Measurements from ENCODE around the gene BCAS2. TPM values are rescaled to one million over a fixed set of nuclear protein-coding genes. Genes with fewer than 3 reads are reported as not detected.

BCAS2 gene
- total RNA-seq, 3 donors from 2014 or later, result 27.0 to 35.9 (median 31.2) TPM

DNA sequence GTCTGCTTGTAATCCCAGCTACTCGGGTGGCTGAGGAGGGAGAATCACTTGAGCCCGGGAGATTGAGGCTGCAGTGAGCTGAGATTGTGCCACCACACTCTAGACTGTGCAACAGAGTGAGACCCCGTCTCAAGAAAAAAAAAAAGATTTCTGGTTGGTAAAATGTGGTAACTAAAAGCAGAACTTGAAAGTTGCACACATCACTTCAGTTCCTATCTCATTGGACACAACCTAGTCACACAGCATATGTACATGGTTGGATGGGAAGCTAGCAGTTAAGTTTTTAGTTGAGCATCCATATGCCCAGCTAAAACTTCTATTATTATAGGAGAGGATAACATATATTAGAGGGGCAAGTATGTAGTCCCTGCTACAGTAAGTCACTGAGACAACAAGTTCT is 22.1 kb downstream of the BCAS2 start:
- Histone ChIP-seq H3K9me3 (no peaks in the 10 kb centered on the region), H3K4me3 (no peak overlapping the region), H3K36me3 (ENCODE audit: low read depth) (no peaks in the 10 kb centered on the region), H3K4me1 (ENCODE audit: low read depth) (no peaks in the 10 kb centered on the region)
- DNase-seq (no peak), ATAC-seq (no peak)
- intact Hi-C loops (cut with DNase I, micrococcal nuclease), result no loop called here
- TF ChIP-seq, protein P1, sequence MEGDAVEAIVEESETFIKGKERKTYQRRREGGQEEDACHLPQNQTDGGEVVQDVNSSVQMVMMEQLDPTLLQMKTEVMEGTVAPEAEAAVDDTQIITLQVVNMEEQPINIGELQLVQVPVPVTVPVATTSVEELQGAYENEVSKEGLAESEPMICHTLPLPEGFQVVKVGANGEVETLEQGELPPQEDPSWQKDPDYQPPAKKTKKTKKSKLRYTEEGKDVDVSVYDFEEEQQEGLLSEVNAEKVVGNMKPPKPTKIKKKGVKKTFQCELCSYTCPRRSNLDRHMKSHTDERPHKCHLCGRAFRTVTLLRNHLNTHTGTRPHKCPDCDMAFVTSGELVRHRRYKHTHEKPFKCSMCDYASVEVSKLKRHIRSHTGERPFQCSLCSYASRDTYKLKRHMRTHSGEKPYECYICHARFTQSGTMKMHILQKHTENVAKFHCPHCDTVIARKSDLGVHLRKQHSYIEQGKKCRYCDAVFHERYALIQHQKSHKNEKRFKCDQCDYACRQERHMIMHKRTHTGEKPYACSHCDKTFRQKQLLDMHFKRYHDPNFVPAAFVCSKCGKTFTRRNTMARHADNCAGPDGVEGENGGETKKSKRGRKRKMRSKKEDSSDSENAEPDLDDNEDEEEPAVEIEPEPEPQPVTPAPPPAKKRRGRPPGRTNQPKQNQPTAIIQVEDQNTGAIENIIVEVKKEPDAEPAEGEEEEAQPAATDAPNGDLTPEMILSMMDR (IDR thresholded peaks at IDR 0.05), result no peak

DNA sequence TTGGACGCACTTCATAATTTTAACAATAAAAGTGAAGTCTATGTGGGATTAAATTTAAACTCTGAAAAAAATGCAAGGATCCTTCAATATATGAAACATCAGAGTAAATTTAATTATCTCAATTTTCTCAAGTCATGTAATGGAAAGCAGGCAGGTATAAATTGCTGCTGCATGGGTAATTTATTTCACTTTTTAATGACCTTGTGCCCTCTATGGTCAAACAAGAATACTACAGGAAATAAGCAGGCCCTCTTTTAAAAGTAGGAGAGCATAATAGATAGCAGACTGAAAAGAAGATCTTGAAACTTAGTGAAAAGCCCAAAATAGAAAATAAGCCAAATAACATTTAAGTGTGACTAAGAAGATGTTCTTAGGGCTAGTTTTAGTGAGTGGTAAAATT is 22.9 kb downstream of the BCAS2 start:
- ATAC-seq, result no peak
- intact Hi-C loops (cut with DNase I, micrococcal nuclease), result no loop called here
- no peaks in the 10 kb centered on the region for H3K4me1 ChIP-seq (ENCODE audit: low read depth)
- TF ChIP-seq, protein P1 (IDR thresholded peaks at IDR 0.05), result no peak
- no peaks in the 10 kb centered on the region for H3K36me3 ChIP-seq (ENCODE audit: low read depth)
- no peaks in the 10 kb centered on the region for H3K9me3 ChIP-seq
- no peak for DNase-seq
- H3K4me3 ChIP-seq, result no peak overlapping the region

DNA sequence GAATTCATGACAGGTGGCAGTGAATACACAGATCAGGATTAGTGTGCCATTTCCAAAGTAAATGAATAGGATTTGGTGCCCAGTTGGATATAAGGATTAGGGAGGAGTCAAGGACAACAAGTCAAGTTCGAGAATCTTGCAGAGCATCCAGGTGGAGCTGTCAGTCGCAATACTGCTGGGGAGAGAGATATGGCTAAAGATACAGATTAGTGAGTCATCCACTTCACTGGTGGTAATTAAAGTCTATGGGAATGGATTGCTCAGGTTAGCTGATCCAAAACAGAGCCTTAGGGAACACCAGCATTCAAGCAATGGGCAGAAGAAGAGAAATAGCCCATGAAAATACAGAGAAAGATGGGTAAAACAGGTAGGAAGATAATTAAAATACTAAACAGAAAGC is 26.8 kb downstream of the BCAS2 start:
- Histone ChIP-seq H3K4me1 (ENCODE audit: low read depth) (no peaks in the 10 kb centered on the region), H3K9me3 (no peaks in the 10 kb centered on the region), H3K4me3 (no peak overlapping the region), H3K36me3 (ENCODE audit: low read depth) (no peaks in the 10 kb centered on the region)
- TF ChIP-seq, protein P1 (IDR thresholded peaks at IDR 0.05), result no peak
- no peak for ATAC-seq
- intact Hi-C loops (cut with DNase I, micrococcal nuclease), result no loop called here
- DNase-seq, result no peak

DNA sequence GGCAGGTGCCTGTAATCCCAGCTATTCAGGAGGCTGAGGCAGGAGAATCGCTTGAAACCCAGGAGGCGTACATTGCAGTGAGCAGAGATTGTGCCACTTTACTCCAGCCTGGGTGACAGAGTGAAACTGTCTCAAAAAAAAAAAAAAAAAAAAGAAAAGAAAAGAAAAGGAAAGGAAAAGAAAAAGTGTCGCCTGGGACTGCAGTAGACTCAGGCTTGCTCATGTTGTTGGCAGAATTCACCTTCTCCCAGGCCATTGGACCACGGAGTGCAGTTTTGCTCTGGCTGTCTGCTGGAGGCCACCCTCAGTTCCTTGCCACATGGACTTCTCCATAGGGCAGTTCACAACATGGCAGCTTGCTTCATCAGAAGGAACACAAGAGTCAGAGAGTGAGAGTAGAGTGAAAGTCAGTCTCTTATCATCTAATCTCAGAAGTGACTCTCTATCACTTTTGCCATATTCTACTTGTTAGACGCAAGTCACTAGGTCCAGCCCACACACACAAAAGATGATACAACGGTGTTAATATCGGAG is 29.2 kb downstream of the BCAS2 start:
- TF ChIP-seq, protein P1 (IDR thresholded peaks at IDR 0.05), result no peak
- Histone ChIP-seq H3K4me3 (no peak overlapping the region), H3K9me3 (no peaks in the 10 kb centered on the region), H3K4me1 (ENCODE audit: low read depth) (no peaks in the 10 kb centered on the region), H3K36me3 (ENCODE audit: low read depth) (no peaks in the 10 kb centered on the region)
- ATAC-seq, result no peak
- DNase-seq, result no peak
- intact Hi-C loops (cut with DNase I, micrococcal nuclease), result no loop called here

DNA sequence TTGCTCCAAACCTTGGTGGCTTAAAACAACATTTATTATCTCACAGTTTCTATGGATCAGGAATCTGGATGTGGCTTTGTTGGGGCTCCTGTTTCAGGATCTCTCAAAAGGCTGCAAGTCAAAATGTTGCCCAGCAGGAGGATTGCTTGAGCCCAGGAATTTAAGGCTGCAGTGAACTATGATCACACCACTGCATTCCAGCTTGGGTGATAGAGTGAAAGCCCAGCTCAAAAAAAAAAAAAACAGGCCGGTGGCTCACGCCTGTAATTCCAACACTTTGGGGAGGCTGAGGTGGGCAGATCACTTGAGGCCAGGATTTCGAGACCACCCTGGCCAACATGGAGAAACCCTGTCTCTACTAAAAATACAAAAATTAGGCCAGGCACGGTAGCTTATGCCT is 30.0 kb downstream of the BCAS2 start:
- H3K36me3 ChIP-seq (ENCODE audit: low read depth), result no peaks in the 10 kb centered on the region
- no peak overlapping the region for H3K4me3 ChIP-seq
- no peak for DNase-seq
- no peak for ATAC-seq
- no peaks in the 10 kb centered on the region for H3K9me3 ChIP-seq
- intact Hi-C loops (cut with DNase I, micrococcal nuclease), result no loop called here
- no peaks in the 10 kb centered on the region for H3K4me1 ChIP-seq (ENCODE audit: low read depth)
- TF ChIP-seq, protein P1 (IDR thresholded peaks at IDR 0.05), result no peak

DNA sequence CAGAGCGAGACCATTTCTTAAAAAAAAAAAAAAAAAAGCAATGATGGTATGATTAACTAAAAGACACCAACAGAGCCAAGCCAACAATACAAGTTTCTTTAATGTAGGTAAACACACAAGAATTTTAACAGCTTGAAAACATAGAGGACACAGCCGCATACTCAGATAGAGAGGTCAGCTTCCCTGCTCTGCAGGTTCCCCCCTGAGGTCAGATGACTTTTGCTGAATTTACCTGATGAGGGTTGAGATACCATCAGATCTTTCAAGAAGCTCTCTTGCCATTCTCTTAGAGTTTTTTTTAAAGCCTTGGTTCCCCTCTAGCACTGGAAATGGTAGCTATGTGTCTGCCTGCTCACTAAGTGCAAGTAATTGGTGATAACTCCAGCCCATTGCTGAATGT is 31.1 kb downstream of the BCAS2 start:
- Histone ChIP-seq H3K9me3 (no peaks in the 10 kb centered on the region), H3K4me1 (ENCODE audit: low read depth) (no peaks in the 10 kb centered on the region), H3K36me3 (ENCODE audit: low read depth) (no peaks in the 10 kb centered on the region), H3K4me3 (no peak overlapping the region)
- ATAC-seq, result no peak
- TF ChIP-seq, protein P1 (IDR thresholded peaks at IDR 0.05), result no peak
- DNase-seq, result no peak
- intact Hi-C loops (cut with DNase I, micrococcal nuclease), result no loop called here
